CD4-positive, alpha-beta T cell (primary cell): Measurements from ENCODE around the gene IFITM10. TPM values are rescaled to one million over a fixed set of nuclear protein-coding genes. Genes with fewer than 3 reads are reported as not detected.

ENCODE experiments used
- ATAC-seq: fragments of 200-7000 bp; cut with Tn5 transposase; one replicate; pipeline ENCODE4 v1.10.0; 2022; ENCODE audit warnings: mild to moderate bottlenecking; ENCODE audit not compliant: poor library complexity
- CTCF ChIA-PET: fragments of 350-600 bp; sonication (Branson Sonifier 250); formaldehyde crosslinking; loops from one replicate; lab custom pipeline; 2021; ENCODE audit warnings: antibody characterized with exemption, inconsistent platforms; lab: Charles Lee
- POLR2A ChIA-PET: fragments of 350-600 bp; sonication (Branson Sonifier 250); formaldehyde crosslinking; loops from one replicate; lab custom pipeline; 2021; ENCODE audit warnings: antibody characterized with exemption, inconsistent platforms; lab: Charles Lee
- DNase-seq, 14 experiments: peaks; one replicate each; pipeline ENCODE4 v3.0.0-alpha.2; 2013 to 2020; ENCODE audit warnings: mixed read lengths in 2 of 14
- H3K27ac ChIP-seq, 2 donors: one replicate each; pipeline versions ENCODE4 v1.5.1 to v1.7.0; 2013; ENCODE audit warnings: low read length in 2 of 2, low read depth in 1 of 2, mild to moderate bottlenecking in 1 of 2
- H3K27me3 ChIP-seq, 2 experiments: 1 replicate in 1 of 2; 2 replicates in 1 of 2; pipeline versions ENCODE4 v1.6.1 to v1.7.0; 2013; ENCODE audit warnings: low read length in 2 of 2, control low read depth in 1 of 2, mild to moderate bottlenecking in 1 of 2, moderate library complexity in 1 of 2; ENCODE audit not compliant: insufficient read depth in 2 of 2, control insufficient read depth in 1 of 2
- H3K36me3 ChIP-seq: one replicate; pipeline ENCODE4 v1.6.1; 2013; ENCODE audit warnings: low read length, control low read depth; ENCODE audit not compliant: insufficient read depth
- H3K4me1 ChIP-seq: one replicate; pipeline ENCODE4 v1.6.1; 2013; ENCODE audit warnings: low read length, control low read depth; ENCODE audit not compliant: insufficient read depth
- H3K4me3 ChIP-seq: one replicate; pipeline ENCODE4 v1.5.1; 2013; ENCODE audit warnings: mild to moderate bottlenecking, low read length, moderate library complexity
- H3K9me3 ChIP-seq, 2 experiments: 1 replicate in 1 of 2; 2 replicates in 1 of 2; pipeline versions ENCODE4 v1.6.1 to v1.7.0; 2013; ENCODE audit warnings: low read length in 2 of 2, mild to moderate bottlenecking in 2 of 2, control low read depth in 1 of 2, moderate library complexity in 1 of 2; ENCODE audit not compliant: control insufficient read depth in 1 of 2, insufficient read depth in 1 of 2
- H3K27ac Mint-ChIP-seq: one replicate; pipeline ENCODE4 v1.8.0; 2020; ENCODE audit warnings: mixed read lengths
- H3K27me3 Mint-ChIP-seq: one replicate; pipeline ENCODE4 v1.8.0; 2021; ENCODE audit warnings: mixed read lengths
- H3K36me3 Mint-ChIP-seq: one replicate; pipeline ENCODE4 v1.8.0; 2021; ENCODE audit warnings: low read depth, mixed read lengths
- H3K4me1 Mint-ChIP-seq: one replicate; pipeline ENCODE4 v1.8.0; 2021; ENCODE audit warnings: low read depth, mixed read lengths
- H3K4me3 Mint-ChIP-seq: one replicate; pipeline ENCODE4 v1.8.0; 2020; ENCODE audit warnings: mild to moderate bottlenecking, mixed read lengths
- H3K9me3 Mint-ChIP-seq: one replicate; pipeline ENCODE4 v1.8.0; 2020; ENCODE audit warnings: mixed read lengths
- CTCF ChIP-seq: fragments of 200-600 bp; IDR thresholded peaks from one replicate; pipeline ENCODE4 v1.8.0; 2022; ENCODE audit warnings: antibody characterized with exemption, mild to moderate bottlenecking
- intact Hi-C, 2 experiments: fragments of 100-400 bp; cut with DNase I in 1 of 2; cut with micrococcal nuclease in 1 of 2; formaldehyde crosslinking; loops; one replicate each; pipeline versions ENCODE4 v1.15.1 to v1.9.0; 2023 to 2025; cut with DNase I, micrococcal nuclease
- total RNA-seq, 174 experiments: library from RNA in 2 of 174; stranded (reverse) in 2 of 174; gene quantifications; one replicate each; pipeline ENCODE4 v1.2.3 and lab custom pipeline; 2021 to 2026

The IFITM10 gene
- total RNA-seq, 2 experiments from 2014 or later, result 1.7 TPM

DNA sequence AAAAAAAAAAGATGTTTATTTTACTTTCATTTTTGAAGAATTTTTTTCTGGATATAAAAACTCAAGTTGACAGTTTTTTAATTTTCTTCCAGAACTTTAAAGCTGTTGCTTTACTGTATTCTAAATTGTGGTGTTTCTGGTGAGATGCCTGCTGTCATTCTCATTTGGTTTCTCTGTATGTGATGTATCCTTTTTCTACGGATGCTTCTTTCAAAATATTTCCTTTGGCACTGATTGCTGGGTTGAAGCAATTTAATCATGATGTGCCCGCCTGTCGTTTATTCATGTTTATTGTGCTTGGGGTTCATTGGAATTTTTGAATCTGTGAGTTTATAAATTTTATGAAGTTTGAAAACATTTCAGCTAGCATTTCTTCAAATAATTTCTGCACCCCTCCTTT is 42.7 kb upstream of the IFITM10 start:
- Mint-ChIP-seq H3K9me3 (no peaks in the 10 kb centered on the region), H3K36me3 (no peaks in the 10 kb centered on the region), H3K4me1 (peaks cover 4% of the 10 kb centered on the region), H3K4me3 (no peak overlapping the region), H3K27ac (no peak overlapping the region), H3K27me3 (peaks cover 8% of the 10 kb centered on the region)
- Histone ChIP-seq H3K36me3 (no peaks in the 10 kb centered on the region), H3K9me3 (peaks cover 0 to 8% of the 10 kb centered on the region in 2 experiments), H3K4me1 (no peaks in the 10 kb centered on the region), H3K27me3 (no peaks in the 10 kb centered on the region), H3K27ac (no peak overlapping the region), H3K4me3 (no peak overlapping the region)
- ChIA-PET POLR2A (interaction anchor here (0.6 kb wide), 1 partner anchor 38 kb away, joined by 3 read pairs; no protein-coding TSS in a partner anchor), CTCF (no interaction called here)
- no peak for TF ChIP-seq CTCF
- intact Hi-C loops, result no loop called here
- DNase-seq (no peak), ATAC-seq (no peak)

GRCh38 chr11:1792461-1792860 is 42.1 kb upstream of the IFITM10 start:
- Histone ChIP-seq H3K27ac (no peak overlapping the region), H3K9me3 (peaks cover 0 to 8% of the 10 kb centered on the region in 2 experiments), H3K4me3 (no peak overlapping the region), H3K4me1 (no peaks in the 10 kb centered on the region), H3K27me3 (no peaks in the 10 kb centered on the region), H3K36me3 (no peaks in the 10 kb centered on the region)
- DNase-seq, result no peak
- no peaks in the 10 kb centered on the region for H3K36me3 Mint-ChIP-seq
- H3K4me1 Mint-ChIP-seq, result peaks cover 4% of the 10 kb centered on the region
- CTCF ChIA-PET, result no interaction called here
- ATAC-seq, result no peak
- H3K4me3 Mint-ChIP-seq, result no peak overlapping the region
- POLR2A ChIA-PET, result no interaction called here
- intact Hi-C loops, result no loop called here
- no peak for TF ChIP-seq CTCF
- peaks cover 8% of the 10 kb centered on the region for H3K27me3 Mint-ChIP-seq
- H3K27ac Mint-ChIP-seq, result no peak overlapping the region
- no peaks in the 10 kb centered on the region for H3K9me3 Mint-ChIP-seq

DNA sequence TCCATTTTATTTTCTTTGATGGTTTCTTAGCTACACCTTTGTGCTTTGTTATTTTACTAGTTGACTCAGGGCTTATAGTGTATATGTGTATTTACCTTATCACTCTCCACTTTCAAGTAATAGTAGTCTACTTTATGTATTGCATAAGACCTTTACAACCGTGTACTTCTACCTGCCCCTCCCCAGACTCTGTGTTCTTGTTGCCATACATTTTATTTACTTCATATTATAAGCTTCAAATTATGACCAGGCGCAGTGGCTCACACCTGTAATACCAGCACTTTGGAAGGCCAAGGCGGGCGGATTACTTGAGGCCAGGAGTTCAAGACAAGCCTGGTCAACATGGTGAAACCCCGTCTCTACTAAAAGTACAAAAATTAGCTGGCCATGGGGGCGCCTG is 41.5 kb upstream of the IFITM10 start:
- DNase-seq (no peak), ATAC-seq (no peak)
- POLR2A ChIA-PET, result no interaction called here
- no peak overlapping the region for H3K4me3 ChIP-seq
- CTCF ChIA-PET, result interaction anchor here (2.0 kb wide), 1 partner anchor 98 kb away, joined by 4 read pairs; no protein-coding TSS in a partner anchor
- Mint-ChIP-seq H3K4me3 (no peak overlapping the region), H3K27me3 (peaks cover 7% of the 10 kb centered on the region), H3K36me3 (no peaks in the 10 kb centered on the region), H3K9me3 (no peaks in the 10 kb centered on the region), H3K4me1 (peaks cover 4% of the 10 kb centered on the region), H3K27ac (no peak overlapping the region)
- H3K27ac ChIP-seq, result no peak overlapping the region
- intact Hi-C loops, result no loop called here
- no peaks in the 10 kb centered on the region for H3K36me3 ChIP-seq
- no peaks in the 10 kb centered on the region for H3K4me1 ChIP-seq
- no peaks in the 10 kb centered on the region for H3K27me3 ChIP-seq
- no peak for TF ChIP-seq CTCF
- H3K9me3 ChIP-seq, result peaks cover 0 to 8% of the 10 kb centered on the region in 2 experiments
